Medulla oblongata (tissue), 1 donor: Measurements from ENCODE around the gene TSEN54.

Experiments used
- DNase-seq: peaks from one replicate; pipeline ENCODE4 v3.0.0-alpha.2; 2015; ENCODE audit errors: extremely low spot score

TSEN54 gene

DNA sequence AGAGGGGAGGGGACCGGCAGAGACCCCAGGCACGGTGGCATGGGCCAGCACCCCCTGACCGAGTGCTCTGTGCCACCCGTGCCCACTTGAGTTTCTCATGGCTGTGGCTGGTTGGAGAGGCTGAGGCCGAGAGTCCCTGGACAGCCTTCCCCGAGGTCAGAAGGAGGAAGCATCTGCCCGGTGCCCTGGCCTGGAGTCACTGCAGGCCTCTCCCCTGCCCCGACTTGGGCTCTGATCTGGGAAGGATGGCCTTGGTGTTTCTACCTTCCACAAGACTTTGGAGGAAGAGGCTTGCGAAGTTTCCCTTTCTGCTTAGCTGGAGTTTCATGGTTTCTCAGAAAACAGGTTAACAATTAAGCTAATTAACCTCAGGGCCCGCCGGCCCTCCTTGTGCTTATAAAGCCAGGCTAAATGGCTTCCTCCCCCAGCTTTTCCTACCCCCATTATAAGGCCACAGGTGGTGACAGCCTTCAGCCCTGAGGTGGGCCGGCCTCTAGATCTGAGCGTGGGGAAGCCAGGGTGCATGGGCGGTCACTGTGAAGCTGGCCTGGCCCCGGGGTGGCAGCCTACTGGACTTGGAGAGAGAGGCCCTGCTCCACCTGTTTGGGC lies 26.5 kb downstream of the TSEN54 start:
- no peak for DNase-seq

DNA sequence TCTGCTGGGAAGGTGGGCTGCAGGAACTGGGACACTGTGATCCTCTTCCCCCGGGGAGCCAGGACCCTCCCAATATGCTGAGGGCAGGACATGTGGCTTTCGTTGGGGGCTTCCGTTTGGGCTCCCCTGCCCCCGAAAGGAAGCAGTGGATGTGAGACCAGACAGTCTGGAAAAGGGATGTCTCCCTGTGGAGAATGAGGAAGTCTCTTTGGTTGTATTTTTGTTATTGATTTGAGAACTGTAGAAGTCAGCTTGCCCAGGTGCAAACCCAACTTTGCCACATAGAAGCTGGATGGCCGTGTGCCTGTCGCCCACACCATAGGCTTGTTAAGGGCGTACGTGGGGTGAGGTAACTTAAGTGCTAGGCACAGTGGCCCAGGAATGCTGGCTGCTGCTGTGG lies 27.9 kb downstream of the TSEN54 start:
- DNase-seq, result no peak

DNA sequence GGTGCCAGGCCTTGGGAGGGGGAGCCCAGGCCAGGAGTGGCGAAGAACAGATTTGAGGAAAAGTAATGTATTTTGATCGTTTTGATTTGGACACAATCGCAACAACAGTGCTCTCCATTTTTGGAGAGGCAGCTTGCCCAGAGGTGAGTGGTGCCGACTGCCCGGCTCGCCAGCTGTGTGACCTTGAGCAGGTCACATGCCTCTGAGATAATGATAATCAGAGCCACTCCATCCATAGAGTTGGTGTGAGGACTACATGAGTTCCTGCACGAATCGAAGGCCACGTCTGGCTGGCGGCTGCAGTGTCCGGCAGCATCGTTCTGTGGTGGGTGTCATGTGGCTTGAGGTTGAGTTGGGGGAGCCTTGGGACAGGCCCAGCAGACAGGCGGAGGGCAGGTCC lies 29.9 kb downstream of the TSEN54 start:
- DNase-seq, result no peak

DNA sequence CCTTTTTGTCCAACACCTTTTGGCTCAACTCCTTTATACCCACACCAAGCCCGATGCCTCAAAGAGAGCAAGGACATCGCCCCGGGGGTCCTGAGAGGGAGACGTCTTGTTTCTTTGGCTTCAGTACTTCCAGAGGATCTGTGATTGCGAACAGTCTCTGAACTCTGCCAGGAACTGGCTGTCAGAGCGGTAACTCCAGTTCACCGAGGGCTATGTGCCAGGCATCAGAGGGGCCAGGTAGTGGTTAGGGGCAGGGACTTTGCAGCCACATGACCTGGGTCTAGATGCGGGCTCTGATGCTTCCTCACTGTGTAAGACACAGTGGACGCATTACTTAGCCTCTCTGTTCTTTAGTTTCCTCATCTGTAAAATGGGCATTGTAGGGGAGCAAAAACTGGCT lies 30.8 kb downstream of the TSEN54 start:
- no peak for DNase-seq

DNA sequence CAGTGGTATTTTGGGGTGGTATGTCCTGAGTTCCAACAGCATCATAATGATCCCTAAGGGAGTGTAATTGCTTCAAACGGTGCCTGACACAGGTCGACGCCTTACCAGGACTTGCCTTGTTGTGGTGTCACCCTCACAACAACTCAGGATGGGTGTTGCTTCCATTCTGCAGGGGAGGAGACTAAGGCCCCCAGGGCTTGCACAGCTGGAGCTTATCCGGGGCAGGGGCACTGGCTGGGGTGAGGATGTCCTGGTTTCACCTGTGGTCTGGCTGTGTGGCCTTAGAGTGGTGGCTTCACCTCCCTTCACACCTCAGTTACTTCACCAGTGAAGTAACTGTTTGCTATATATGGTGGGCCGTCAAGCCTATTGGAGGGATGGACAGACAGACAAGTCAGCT lies 32.5 kb downstream of the TSEN54 start:
- DNase-seq, result no peak

DNA sequence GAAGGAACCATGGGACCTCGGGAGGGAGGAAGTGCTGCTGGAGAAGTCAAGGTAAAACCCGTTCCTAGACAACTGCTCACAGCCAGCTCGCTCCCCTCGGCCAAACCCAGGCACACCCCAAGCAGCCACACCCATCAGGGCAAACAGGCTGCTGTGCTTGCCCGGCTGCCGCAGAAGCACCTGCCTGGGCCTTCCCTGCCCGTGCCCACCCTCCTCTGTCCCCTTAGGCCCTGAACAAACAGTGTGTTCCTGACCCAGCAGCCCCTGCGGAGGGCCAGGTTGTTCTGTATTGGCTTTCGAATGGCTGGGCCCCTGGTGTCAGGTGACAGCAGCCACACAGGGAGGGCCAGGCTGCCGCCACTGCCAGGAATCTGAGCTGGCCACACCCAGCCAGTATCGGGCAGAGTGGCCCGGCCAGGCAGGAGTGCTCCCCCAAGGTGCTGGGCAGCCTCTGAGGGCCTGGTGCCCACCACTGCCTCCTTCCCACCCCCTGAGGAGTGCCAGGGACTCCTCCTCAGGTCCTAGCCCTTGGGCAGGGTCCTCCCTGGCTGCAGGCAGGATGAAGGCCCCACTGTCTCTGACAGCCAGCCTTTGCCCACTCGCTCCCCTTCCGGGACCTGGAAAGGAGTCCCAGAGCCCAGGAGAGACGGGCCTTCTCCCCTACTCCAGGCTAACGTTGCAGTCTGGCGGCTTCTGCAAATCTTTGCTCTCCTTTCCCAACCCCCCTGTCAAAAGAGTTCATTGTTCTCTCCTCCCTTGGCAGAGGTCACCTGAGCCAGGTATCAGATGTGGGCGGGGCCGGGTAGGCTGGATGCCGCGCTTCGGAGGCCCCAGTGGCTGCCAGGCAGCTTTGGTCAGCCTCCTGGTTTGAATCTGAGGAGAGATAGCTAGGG lies 33.2 kb downstream of the TSEN54 start:
- no peak for DNase-seq

DNA sequence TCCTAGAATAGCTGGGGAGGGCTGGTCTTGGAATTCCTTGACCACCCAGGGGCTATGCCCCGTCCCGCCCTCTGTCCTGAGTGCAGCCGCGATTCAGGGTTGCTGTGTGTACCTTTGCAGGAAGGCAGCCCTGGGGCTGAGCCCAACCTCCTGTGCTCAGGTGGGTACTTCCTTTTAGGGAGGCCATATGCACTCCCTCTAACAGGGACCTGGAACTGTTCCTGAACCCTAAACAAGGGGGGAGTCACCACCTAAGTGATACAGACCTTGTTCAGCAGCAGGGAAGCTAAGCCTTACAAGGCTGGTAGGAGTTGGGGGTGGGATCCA lies 33.8 kb downstream of the TSEN54 start:
- DNase-seq, result no peak

DNA sequence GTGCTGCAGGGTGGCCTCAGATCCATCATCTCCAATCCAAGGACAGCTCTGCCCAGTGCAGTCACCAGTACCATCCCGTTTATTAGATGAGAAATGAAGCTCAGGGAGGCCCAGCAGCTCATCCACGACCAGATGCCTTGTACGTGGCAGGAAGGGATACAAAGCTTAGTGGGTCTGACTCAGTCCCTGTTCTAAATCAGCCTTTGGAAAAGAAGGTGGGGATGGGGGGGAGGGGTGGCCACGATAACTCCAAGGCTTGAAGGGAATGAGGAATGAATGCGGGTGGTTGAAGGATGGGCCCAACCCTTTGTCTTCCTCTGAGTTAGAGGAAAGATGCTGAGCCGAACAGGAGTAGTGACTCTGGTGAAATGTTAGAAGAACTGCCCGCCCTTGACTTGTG lies 34.9 kb downstream of the TSEN54 start:
- DNase-seq, result no peak

DNA sequence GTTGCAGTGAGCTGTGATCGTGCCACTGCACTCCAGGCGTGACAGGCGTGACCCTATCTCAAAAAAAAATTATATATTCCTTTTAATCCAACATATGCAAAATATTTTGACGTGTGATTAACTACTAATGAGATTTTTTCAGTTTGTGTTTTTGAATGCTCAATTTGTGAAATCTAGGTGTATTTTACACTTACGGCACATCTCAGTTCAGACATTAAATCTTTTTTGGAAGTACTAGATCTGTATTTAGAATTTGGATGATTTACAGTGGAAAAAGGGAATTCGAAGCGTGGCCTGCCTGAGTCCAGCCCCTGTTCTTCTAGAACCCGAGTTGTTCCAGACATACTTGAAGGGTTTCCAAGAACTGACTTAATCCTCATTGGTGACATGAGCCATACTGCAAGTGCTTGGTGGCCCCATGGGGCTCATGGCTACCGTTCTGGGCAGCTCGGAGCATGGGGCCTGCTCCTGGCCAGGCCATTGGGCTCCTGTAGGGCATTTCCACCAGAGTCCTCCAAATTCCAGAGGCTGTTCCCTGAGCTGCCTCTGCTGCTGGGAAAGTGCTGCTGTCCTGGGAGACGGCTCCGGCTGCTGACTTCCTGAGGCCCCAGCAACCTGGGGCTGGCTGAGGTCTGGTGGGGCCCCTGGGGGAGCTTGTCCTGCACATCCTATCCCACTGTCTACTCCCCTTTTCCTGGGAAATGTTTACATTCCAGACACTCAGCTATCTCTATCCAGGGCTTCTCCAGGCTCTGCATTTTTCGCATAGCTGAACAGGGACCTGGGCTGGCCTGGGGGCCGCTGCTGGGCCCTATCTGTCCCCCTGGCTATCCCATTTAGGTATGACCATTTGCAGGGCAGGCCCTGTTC lies 36.3 kb downstream of the TSEN54 start:
- DNase-seq, result no peak

DNA sequence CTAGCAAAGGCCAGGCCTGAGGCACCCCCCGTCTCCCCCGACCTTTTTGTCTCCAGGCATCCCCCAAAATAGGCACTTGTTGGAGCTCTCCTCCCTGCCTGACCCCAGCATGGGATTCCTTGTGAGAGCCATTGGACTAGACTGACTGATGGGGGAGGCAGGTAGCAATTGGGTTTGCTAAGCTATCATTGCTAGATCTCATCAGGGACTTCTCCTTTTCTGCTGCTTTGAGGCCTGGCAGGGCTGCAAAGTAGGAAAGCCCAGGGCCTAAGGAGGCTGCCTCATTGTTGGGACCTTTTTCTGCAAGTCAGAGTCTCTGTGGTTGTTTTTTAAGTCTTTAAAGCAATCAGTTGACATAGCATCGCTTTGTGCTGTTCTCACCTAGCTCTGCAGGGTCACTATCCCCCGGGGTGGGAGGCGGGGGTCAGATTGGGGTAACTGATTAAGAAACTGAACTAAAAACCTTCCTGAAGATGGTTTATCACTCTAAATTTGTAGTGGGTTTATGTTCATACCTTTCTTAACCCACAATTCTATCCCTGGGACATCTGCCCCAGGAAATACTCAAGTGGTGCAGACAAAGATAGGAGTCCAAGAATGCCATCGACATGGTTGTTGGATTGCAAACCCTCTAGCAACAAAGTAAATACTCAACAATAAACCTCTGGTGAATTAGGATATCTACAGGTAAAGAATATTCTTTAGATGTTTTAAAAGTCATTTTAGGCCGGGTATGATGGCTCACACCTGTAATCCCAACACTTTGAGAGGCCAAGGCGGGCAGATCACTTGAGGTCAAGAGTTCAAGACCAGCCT lies 37.2 kb downstream of the TSEN54 start:
- no peak for DNase-seq

DNA sequence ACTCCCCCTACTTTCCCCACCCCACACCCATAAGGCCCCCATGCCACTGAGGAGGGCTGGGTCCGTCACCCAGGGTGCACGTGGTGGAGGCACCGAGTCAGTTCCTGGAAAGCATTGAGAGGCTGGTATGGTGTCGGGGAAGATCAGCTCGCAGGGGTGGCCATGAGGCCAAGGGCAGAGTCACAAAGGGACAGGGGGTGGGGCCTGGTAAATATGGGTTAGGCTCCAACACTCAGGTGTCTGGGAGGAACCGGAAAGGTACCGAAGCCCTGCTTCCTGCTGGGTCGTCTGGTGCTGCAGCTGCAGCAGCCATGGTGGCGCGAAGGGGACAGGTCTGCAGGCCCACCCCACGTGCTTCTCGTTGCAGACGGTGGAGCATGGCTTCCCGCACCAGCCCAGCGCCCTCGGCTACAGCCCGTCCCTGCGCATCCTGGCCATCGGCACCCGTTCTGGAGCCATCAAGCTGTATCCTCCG lies 39.4 kb downstream of the TSEN54 start:
- no peak for DNase-seq

DNA sequence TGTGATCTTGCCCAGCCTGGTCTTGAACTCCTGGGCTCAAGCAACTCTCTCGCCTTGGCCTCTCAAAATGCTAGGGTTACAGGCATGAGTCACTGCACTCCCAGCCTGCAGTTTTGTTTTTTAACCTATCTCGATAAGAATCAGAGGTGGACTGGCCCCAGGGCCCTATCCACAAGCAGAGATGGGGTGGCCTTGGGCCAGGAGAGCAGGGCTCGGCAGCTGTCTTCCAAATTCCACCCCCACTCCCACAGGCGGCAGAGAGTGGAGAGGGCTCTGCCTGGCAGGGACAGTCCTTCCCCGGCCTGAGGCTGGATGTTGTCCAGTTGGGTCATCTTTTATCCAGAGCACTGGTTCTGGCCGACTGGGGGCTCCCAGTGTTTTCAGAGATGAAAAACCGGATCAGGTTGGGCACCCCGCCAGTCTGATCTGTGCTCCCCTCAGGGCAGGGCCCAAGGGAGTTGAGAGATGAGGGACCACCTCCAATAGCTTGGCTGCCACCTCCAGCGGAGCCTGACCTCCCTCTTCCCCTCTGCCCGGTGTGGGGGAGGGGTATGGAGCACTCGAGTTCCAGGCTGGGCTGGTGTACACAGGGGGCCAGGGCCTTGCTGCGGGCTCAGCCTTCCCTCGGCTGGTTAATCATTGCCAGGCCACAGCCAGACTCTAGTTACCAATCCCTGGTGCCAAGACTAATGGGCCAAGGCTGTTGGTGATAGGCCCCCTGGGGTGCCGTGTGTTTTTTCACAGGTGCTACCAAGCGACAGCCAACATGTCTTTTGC lies 40.9 kb downstream of the TSEN54 start:
- DNase-seq, result peak; percentile 89

DNA sequence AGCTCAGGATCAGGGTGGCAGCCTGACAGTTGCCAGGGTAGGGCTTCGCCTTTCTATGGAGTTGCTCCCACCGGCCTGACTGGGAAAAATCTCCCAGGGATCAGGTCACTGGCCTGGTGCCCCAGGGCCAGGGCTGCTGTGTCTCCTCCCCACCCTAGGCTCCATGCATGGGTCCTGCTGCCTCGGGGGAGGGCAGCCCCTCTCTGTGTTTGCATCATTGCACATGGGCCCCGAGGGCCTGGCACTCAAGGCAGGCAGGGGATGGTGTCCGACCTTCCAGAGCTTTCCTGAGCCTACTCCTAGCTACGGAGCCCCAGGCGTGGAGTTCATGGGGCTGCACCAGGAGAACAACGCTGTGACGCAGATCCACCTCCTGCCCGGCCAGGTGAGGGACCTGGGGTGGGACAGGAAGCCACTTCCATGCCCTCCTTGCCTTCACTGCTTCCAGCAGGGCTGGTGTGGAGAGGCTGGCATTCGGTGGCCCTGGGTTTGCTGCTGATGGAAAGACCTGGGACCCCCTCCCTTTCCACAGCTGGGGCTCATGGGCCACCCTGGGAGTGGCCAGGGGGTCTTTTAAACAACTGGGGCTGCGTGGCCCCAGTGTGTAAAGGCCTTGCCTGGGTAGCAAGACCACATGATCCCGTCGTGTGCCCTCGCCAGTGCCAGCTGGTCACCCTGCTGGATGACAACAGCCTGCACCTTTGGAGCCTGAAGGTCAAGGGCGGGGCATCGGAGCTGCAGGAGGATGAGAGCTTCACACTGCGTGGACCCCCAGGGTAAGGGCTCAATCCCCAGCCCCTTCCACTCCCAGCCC lies 41.7 kb downstream of the TSEN54 start:
- no peak for DNase-seq

DNA sequence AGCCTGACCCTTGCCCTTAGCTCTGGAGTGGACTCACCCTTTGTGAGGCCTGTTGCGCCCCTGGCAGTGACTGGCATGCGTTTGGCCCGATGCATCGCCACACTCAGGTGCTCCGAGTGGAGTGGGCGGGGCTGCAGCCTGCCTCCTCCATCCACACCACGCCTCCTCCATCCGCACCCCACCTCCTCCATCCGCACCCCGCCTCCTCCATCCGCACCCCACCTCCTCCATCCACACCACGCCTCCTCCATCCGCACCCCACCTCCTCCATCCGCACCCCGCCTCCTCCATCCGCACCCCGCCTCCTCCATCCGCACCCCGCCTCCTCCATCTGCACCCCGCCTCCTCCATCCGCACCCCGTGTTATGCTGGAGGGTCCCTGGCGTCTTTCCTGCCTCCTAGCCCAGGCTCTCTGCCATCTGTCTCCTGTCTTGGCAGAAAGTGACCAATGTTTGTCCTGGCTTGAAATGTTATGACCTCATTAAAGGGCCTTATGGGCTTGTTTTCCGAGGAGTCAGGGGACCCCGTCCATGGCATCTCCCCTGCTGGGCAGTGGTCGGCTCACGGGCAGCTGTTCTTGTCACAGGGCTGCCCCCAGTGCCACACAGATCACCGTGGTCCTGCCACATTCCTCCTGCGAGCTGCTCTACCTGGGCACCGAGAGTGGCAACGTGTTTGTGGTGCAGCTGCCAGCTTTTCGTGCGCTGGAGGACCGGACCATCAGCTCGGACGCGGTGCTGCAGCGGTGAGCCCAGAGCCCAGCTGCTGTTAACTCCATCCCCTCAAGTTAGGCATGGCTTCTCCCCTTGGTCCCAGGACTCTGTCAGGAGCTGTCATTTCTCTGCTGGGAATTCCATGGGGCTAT lies 42.6 kb downstream of the TSEN54 start:
- no peak for DNase-seq

DNA sequence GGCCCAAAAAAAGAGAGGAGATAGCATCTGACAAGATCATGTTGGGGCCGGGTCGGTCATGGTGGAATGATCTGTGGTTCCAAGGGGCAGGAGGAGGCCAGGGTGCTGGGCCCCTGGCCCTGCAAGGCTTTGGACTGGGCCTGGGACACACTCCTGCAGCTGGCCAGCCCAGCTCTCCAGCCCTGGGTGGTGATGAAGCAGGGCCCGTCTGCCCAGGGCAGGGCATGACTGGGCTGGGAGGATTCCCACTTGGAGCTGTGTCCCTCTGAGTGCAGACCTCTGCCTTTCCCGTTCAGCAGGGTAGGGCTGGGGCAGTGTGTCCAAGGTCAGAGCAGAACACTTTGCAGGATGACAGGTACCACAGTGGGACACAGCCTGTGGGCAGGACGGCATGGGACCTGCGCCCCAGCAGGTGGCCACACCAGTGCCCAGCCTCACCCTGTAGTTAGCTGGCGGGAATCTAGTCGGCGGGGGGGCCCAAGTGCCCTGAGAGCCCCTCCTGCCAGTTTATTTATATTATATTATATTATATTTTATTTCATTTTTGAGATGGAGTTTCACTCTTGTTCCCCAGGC lies 43.7 kb downstream of the TSEN54 start:
- DNase-seq, result no peak

DNA sequence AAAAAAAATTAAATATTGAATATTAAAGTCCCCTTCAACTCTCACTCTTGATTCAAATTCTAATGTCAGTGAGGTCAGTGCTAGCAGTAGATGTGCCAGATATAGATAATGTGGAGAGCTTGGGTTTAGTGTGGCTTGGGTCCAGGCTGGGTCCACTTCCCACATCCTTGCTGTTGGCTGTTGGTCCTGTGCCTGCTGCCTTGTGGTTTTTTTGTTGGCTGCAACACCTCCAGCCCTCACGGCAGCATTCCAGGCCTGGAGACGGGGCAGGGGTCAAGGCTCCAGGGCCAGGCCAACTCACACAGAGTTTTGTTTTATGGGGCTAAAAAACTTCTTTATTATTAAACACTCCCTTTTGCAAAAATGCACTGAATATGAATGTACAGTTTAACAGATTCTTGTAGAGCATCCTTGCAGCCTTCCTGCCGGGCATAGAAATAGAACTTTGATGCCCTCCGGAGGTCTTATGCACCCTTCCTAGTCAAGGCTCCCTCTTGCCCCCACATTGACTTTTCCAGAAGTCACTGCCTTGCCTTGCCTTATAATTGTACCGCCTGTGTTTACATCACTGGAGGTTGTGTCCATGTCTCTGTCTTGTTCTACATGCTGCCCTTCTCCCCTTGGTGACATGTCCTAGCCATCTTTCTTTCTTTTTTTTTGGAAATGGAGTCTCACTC lies 45.7 kb downstream of the TSEN54 start:
- no peak for DNase-seq

DNA sequence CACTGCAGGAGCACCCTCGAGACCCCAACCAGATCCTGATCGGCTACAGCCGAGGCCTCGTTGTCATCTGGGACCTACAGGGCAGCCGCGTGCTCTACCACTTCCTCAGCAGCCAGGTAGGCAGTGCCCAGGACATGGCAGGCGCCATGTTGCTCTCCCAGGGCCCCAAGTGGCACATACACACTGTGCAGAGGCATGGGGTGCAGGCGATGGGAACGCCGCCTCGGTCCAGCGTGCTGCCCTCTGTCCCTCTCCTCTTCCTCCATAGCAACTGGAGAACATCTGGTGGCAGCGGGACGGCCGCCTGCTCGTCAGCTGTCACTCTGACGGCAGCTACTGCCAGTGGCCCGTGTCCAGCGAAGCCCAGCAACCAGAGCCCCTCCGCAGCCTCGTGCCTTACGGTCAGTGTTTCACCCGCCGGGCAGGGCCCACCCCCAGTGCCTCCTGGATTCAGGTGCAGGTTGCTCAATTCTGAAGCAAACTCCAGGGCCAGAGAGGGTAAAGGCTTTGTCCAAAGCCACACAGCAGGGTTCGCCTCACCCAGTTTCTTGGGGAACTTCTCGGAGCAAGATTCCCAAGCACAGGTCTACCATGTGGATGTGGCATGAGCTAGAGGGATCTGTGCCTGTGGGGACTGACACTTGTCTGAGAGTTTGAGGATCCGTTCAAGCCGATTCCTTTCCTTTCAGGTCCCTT lies 46.9 kb downstream of the TSEN54 start:
- no peak for DNase-seq
